ENCODE results near the gene OLIG2. TPM values are rescaled to one million over a fixed set of nuclear protein-coding genes. Genes with fewer than 3 reads are reported as not detected.

OLIG2 gene
- total and polyA plus RNA-seq, 3 experiments from 2014 or later, result not detected

GRCh38 chr21:32991361-32991760 is 34.4 kb upstream of the OLIG2 start:
- H3K4me3 ChIP-seq (ENCODE audit: low read length), result no peak overlapping the region
- peaks cover 0 to 5% (median 0%) of the 10 kb centered on the region in 5 donors for H3K9me3 Mint-ChIP-seq
- H3K27ac ChIP-seq (ENCODE audit: low read depth, low read length), result no peak overlapping the region
- ChIA-PET POLR2A (no interaction called here), CTCF (interaction anchor here (1.1 kb wide), 1 partner anchor 100 kb away, joined by 3 read pairs; no protein-coding TSS in a partner anchor)
- no peaks in the 10 kb centered on the region for H3K36me3 ChIP-seq (ENCODE audit: insufficient read depth, low read length)
- H3K4me3 Mint-ChIP-seq, result no peak overlapping the region
- peaks cover 21 to 41% of the 10 kb centered on the region in 2 donors for H3K27me3 Mint-ChIP-seq
- no peaks in the 10 kb centered on the region for H3K4me1 ChIP-seq (ENCODE audit: insufficient read depth, low read length)
- peaks cover 4% of the 10 kb centered on the region for H3K27me3 ChIP-seq (ENCODE audit: insufficient read depth, low read length, poor library complexity, severe bottlenecking)
- H3K4me1 Mint-ChIP-seq, result no peaks in the 10 kb centered on the region
- no peaks in the 10 kb centered on the region for H3K36me3 Mint-ChIP-seq
- H3K27ac Mint-ChIP-seq, result no peak overlapping the region
- H3K9me3 ChIP-seq (ENCODE audit: low read length), result no peaks in the 10 kb centered on the region
- no peak for DNase-seq

- H3K9me3 Mint-ChIP-seq, result peaks cover 0 to 4% (median 0%) of the 10 kb centered on the region in 5 donors
- H3K27ac ChIP-seq (ENCODE audit: low read depth, low read length), result no peak overlapping the region
- CTCF ChIA-PET, result interaction anchor here (1.0 to 1.3 kb wide), 2 partner anchors 202 to 451 kb away, joined by 3 read pairs; no protein-coding TSS in a partner anchor
- H3K4me1 ChIP-seq (ENCODE audit: insufficient read depth, low read length), result no peaks in the 10 kb centered on the region
- H3K27me3 Mint-ChIP-seq, result peaks cover 30 to 37% of the 10 kb centered on the region in 2 donors
- peaks cover 0 to 3% (median 0%) of the 10 kb centered on the region in 3 donors for H3K36me3 Mint-ChIP-seq
- DNase-seq, result no peak
- no peak overlapping the region for H3K27ac Mint-ChIP-seq
- peaks cover 4% of the 10 kb centered on the region for H3K27me3 ChIP-seq (ENCODE audit: insufficient read depth, low read length, poor library complexity, severe bottlenecking)
- H3K4me1 Mint-ChIP-seq, result no peaks in the 10 kb centered on the region
- H3K36me3 ChIP-seq (ENCODE audit: insufficient read depth, low read length), result no peaks in the 10 kb centered on the region
- H3K4me3 Mint-ChIP-seq, result no peak overlapping the region
- H3K9me3 ChIP-seq (ENCODE audit: low read length), result no peaks in the 10 kb centered on the region
- no peak overlapping the region for H3K4me3 ChIP-seq (ENCODE audit: low read length)
- POLR2A ChIA-PET, result no interaction called here
Measured at GRCh38 chr21:32993894-32994293, 31.8 kb upstream of the OLIG2 start.

- ChIA-PET POLR2A (no interaction called here), CTCF (interaction anchor here (1.0 to 1.3 kb wide), 2 partner anchors 201 to 451 kb away, joined by 3 read pairs; no protein-coding TSS in a partner anchor)
- Mint-ChIP-seq H3K27me3 (peaks cover 29 to 37% of the 10 kb centered on the region in 2 donors), H3K27ac (no peak overlapping the region), H3K4me3 (no peak overlapping the region), H3K9me3 (peaks cover 0 to 4% (median 0%) of the 10 kb centered on the region in 5 donors), H3K36me3 (peaks cover 0 to 3% (median 0%) of the 10 kb centered on the region in 3 donors), H3K4me1 (no peaks in the 10 kb centered on the region)
- peaks cover 4% of the 10 kb centered on the region for H3K27me3 ChIP-seq (ENCODE audit: insufficient read depth, low read length, poor library complexity, severe bottlenecking)
- H3K4me1 ChIP-seq (ENCODE audit: insufficient read depth, low read length), result no peaks in the 10 kb centered on the region
- no peak overlapping the region for H3K27ac ChIP-seq (ENCODE audit: low read depth, low read length)
- no peak for DNase-seq
- no peak overlapping the region for H3K4me3 ChIP-seq (ENCODE audit: low read length)
- H3K9me3 ChIP-seq (ENCODE audit: low read length), result no peaks in the 10 kb centered on the region
- H3K36me3 ChIP-seq (ENCODE audit: insufficient read depth, low read length), result no peaks in the 10 kb centered on the region
Measured at GRCh38 chr21:32994305-32994704, 31.4 kb upstream of the OLIG2 start.

GRCh38 chr21:33007747-33008146 is 18.0 kb upstream of the OLIG2 start:
- ChIA-PET POLR2A (no interaction called here), CTCF (no interaction called here)
- H3K9me3 Mint-ChIP-seq, result peaks cover 0 to 1% (median 0%) of the 10 kb centered on the region in 5 donors

GRCh38 chr21:33008333-33009051 is 17.2 kb upstream of the OLIG2 start:
- no peak overlapping the region for H3K4me3 Mint-ChIP-seq
- no peak for DNase-seq
- no peaks in the 10 kb centered on the region for H3K4me1 ChIP-seq (ENCODE audit: insufficient read depth, low read length)
- H3K36me3 Mint-ChIP-seq, result no peaks in the 10 kb centered on the region
- ChIA-PET POLR2A (no interaction called here), CTCF (no interaction called here)
- no peak overlapping the region for H3K4me3 ChIP-seq (ENCODE audit: low read length)
- H3K36me3 ChIP-seq (ENCODE audit: insufficient read depth, low read length), result no peaks in the 10 kb centered on the region
- no peaks in the 10 kb centered on the region for H3K4me1 Mint-ChIP-seq
- H3K9me3 Mint-ChIP-seq, result peaks cover 0 to 1% (median 0%) of the 10 kb centered on the region in 5 donors
- H3K27me3 Mint-ChIP-seq, result peaks cover 30 to 49% of the 10 kb centered on the region in 2 donors
- no peak overlapping the region for H3K27ac ChIP-seq (ENCODE audit: low read depth, low read length)
- no peaks in the 10 kb centered on the region for H3K27me3 ChIP-seq (ENCODE audit: insufficient read depth, low read length, poor library complexity, severe bottlenecking)
- H3K27ac Mint-ChIP-seq, result no peak overlapping the region
- H3K9me3 ChIP-seq (ENCODE audit: low read length), result no peaks in the 10 kb centered on the region

More at GRCh38 chr21:33007747-33008146, 18.0 kb upstream of the OLIG2 start:
- Histone ChIP-seq H3K4me3 (ENCODE audit: low read length) (no peak overlapping the region), H3K9me3 (ENCODE audit: low read length) (no peaks in the 10 kb centered on the region), H3K4me1 (ENCODE audit: insufficient read depth, low read length) (no peaks in the 10 kb centered on the region), H3K27me3 (ENCODE audit: insufficient read depth, low read length, poor library complexity, severe bottlenecking) (no peaks in the 10 kb centered on the region), H3K27ac (ENCODE audit: low read depth, low read length) (no peak overlapping the region), H3K36me3 (ENCODE audit: insufficient read depth, low read length) (no peaks in the 10 kb centered on the region)
- no peak for DNase-seq
- Mint-ChIP-seq H3K4me3 (no peak overlapping the region), H3K36me3 (no peaks in the 10 kb centered on the region), H3K4me1 (no peaks in the 10 kb centered on the region), H3K27ac (no peak overlapping the region), H3K27me3 (peaks cover 26 to 48% of the 10 kb centered on the region in 2 donors)

GRCh38 chr21:33010931-33011330 is 14.8 kb upstream of the OLIG2 start:
- H3K4me1 ChIP-seq (ENCODE audit: insufficient read depth, low read length), result no peaks in the 10 kb centered on the region
- H3K9me3 ChIP-seq (ENCODE audit: low read length), result no peaks in the 10 kb centered on the region
- Mint-ChIP-seq H3K27ac (no peak overlapping the region), H3K9me3 (no peaks in the 10 kb centered on the region), H3K4me1 (no peaks in the 10 kb centered on the region), H3K27me3 (peaks cover 37 to 70% of the 10 kb centered on the region in 2 donors), H3K4me3 (no peak overlapping the region), H3K36me3 (no peaks in the 10 kb centered on the region)
- H3K4me3 ChIP-seq (ENCODE audit: low read length), result no peak overlapping the region
- ChIA-PET CTCF (no interaction called here), POLR2A (no interaction called here)
- no peak overlapping the region for H3K27ac ChIP-seq (ENCODE audit: low read depth, low read length)
- no peak for DNase-seq
- H3K36me3 ChIP-seq (ENCODE audit: insufficient read depth, low read length), result no peaks in the 10 kb centered on the region
- peaks cover 5% of the 10 kb centered on the region for H3K27me3 ChIP-seq (ENCODE audit: insufficient read depth, low read length, poor library complexity, severe bottlenecking)

GRCh38 chr21:33011462-33011861 is 14.3 kb upstream of the OLIG2 start:
- no peaks in the 10 kb centered on the region for H3K9me3 ChIP-seq (ENCODE audit: low read length)
- no peak overlapping the region for H3K27ac ChIP-seq (ENCODE audit: low read depth, low read length)
- no peaks in the 10 kb centered on the region for H3K4me1 ChIP-seq (ENCODE audit: insufficient read depth, low read length)
- ChIA-PET POLR2A (no interaction called here), CTCF (no interaction called here)
- no peak for DNase-seq
- H3K4me3 ChIP-seq (ENCODE audit: low read length), result no peak overlapping the region
- no peaks in the 10 kb centered on the region for H3K36me3 ChIP-seq (ENCODE audit: insufficient read depth, low read length)
- H3K9me3 Mint-ChIP-seq, result no peaks in the 10 kb centered on the region
- H3K4me1 Mint-ChIP-seq, result no peaks in the 10 kb centered on the region
- no peak overlapping the region for H3K27ac Mint-ChIP-seq
- no peak overlapping the region for H3K4me3 Mint-ChIP-seq
- H3K36me3 Mint-ChIP-seq, result no peaks in the 10 kb centered on the region
- H3K27me3 Mint-ChIP-seq, result peaks cover 37 to 70% of the 10 kb centered on the region in 2 donors
- peaks cover 5% of the 10 kb centered on the region for H3K27me3 ChIP-seq (ENCODE audit: insufficient read depth, low read length, poor library complexity, severe bottlenecking)

GRCh38 chr21:33013626-33014025 is 12.1 kb upstream of the OLIG2 start:
- Mint-ChIP-seq H3K27me3 (peaks cover 34 to 79% of the 10 kb centered on the region in 2 donors), H3K27ac (no peak overlapping the region), H3K36me3 (no peaks in the 10 kb centered on the region), H3K4me3 (no peak overlapping the region), H3K4me1 (peaks cover 0 to under 1% (median 0%) of the 10 kb centered on the region in 3 donors), H3K9me3 (no peaks in the 10 kb centered on the region)
- Histone ChIP-seq H3K27me3 (ENCODE audit: insufficient read depth, low read length, poor library complexity, severe bottlenecking) (peaks cover 9% of the 10 kb centered on the region), H3K9me3 (ENCODE audit: low read length) (no peaks in the 10 kb centered on the region), H3K4me1 (ENCODE audit: insufficient read depth, low read length) (no peaks in the 10 kb centered on the region), H3K4me3 (ENCODE audit: low read length) (no peak overlapping the region), H3K36me3 (ENCODE audit: insufficient read depth, low read length) (no peaks in the 10 kb centered on the region), H3K27ac (ENCODE audit: low read depth, low read length) (no peak overlapping the region)
- ChIA-PET POLR2A (no interaction called here), CTCF (no interaction called here)
- DNase-seq, result no peak

All from CD8-positive, alpha-beta memory T cell (primary cell).